HepG2 (cell line): ENCODE results near the gene ARL6IP4. TPM values are rescaled to one million over a fixed set of nuclear protein-coding genes. Genes with fewer than 3 reads are reported as not detected.
A peak's percentile ranks its signal among the peaks of the same experiment; 100 is the strongest.

Experiments
- ATAC-seq: fragments of 200-7000 bp; cut with Tn5 transposase; 3 replicates; pipeline ENCODE4 v1.9.1; 2020; ENCODE audit warnings: mild to moderate bottlenecking, moderate library complexity
- BruUV-seq: library from RNA; stranded (reverse); fragments of 400-500 nt; replicated peaks from 2 replicates; lab custom pipeline; 2021; lab: Mats Ljungman, UMichigan
- CTCF ChIA-PET: fragments of 300-600 bp; formaldehyde crosslinking; extraction: SDS; loops from one replicate; lab custom pipeline; 2021; ENCODE audit warnings: low total read pairs, inconsistent platforms, low intra/inter-chr PET ratio; lab: Yijun Ruan, JAX
- POLR2A ChIA-PET: fragments of 350-600 bp; sonication (Branson Sonifier 250); formaldehyde crosslinking; loops from one replicate; lab custom pipeline; 2020; ENCODE audit warnings: antibody characterized with exemption, inconsistent platforms; lab: Yijun Ruan, JAX
- DNase-seq: peaks from one replicate; pipeline ENCODE4 v3.0.0-alpha.2; 2015; ENCODE audit warnings: low spot score
- FAIRE-seq: peaks from 3 replicates; lab custom pipeline; 2011; peaks lifted over from hg19 to GRCh38; lab: Jason Lieb, UNC
- H2AFZ ChIP-seq: one replicate; pipeline ENCODE4 v1.6.1; 2011; ENCODE audit warnings: low read length, inconsistent platforms
- H3K27ac ChIP-seq: fragments of 300-600 bp; 3 replicates; pipeline ENCODE4 v1.8.0; 2011; ENCODE audit warnings: mixed run types, mild to moderate bottlenecking, mixed read lengths, low read length, inconsistent platforms; ENCODE audit not compliant: insufficient read depth; ENCODE audit errors: extremely low read length
- H3K27me3 ChIP-seq, 2 experiments: fragments of 200-600 bp in 1 of 2; 2 replicates in 1 of 2; 3 replicates in 1 of 2; pipeline versions ENCODE4 v1.6.0 to v1.8.0; 2011; ENCODE audit warnings: low read length in 2 of 2, mild to moderate bottlenecking in 2 of 2, moderate library complexity in 2 of 2, inconsistent platforms in 1 of 2; ENCODE audit not compliant: insufficient read depth in 2 of 2, control insufficient read depth in 1 of 2
- H3K36me3 ChIP-seq, 2 experiments: fragments of 200-600 bp in 1 of 2; replicated peaks in 1 of 2; 2 replicates in 1 of 2; 3 replicates in 1 of 2; pipeline versions ENCODE4 v1.5.1 to v1.8.0; 2011; ENCODE audit warnings: low read length in 2 of 2, inconsistent platforms in 1 of 2; ENCODE audit not compliant: insufficient read depth in 2 of 2, control insufficient read depth in 1 of 2
- H3K4me1 ChIP-seq: 2 replicates; pipeline ENCODE4 v1.5.1; 2012; ENCODE audit warnings: low read length, inconsistent platforms; ENCODE audit not compliant: insufficient read depth
- H3K4me2 ChIP-seq: 2 replicates; pipeline ENCODE4 v1.6.0; 2011; ENCODE audit warnings: low read depth, low read length, inconsistent platforms
- H3K4me3 ChIP-seq, 3 experiments: fragments of 200-600 bp in 1 of 3; sonication (generic), shearing (Covaris generic) in 1 of 3; replicated peaks in 1 of 3; 2 replicates each; pipeline ENCODE4 v1.5.1; 2011 to 2016; ENCODE audit warnings: low read length in 3 of 3, inconsistent platforms in 2 of 3, low read depth in 2 of 3, mild to moderate bottlenecking in 2 of 3, control low read depth in 1 of 3, mixed read lengths in 1 of 3; ENCODE audit not compliant: insufficient read depth in 1 of 3
- H3K79me2 ChIP-seq: one replicate; pipeline ENCODE4 v1.6.1; 2011; ENCODE audit warnings: low read length, inconsistent platforms; ENCODE audit not compliant: insufficient read depth
- H3K9ac ChIP-seq: 2 replicates; pipeline ENCODE4 v1.6.0; 2011; ENCODE audit warnings: mild to moderate bottlenecking, low read depth, low read length, inconsistent platforms; ENCODE audit not compliant: insufficient read depth
- H3K9me3 ChIP-seq: 2 replicates; pipeline ENCODE4 v1.5.1; 2012; ENCODE audit warnings: mild to moderate bottlenecking, low read length
- H4K20me1 ChIP-seq: 2 replicates; pipeline ENCODE4 v1.6.0; 2011; ENCODE audit warnings: inconsistent platforms, mild to moderate bottlenecking, low read length, moderate library complexity; ENCODE audit not compliant: insufficient read depth
- WGBS: methylation state at CpG from one replicate; pipeline ENCODE4 v1.1.6; 2017; ENCODE audit warnings: low lambda C conversion rate; 5-methylcytosine and 5-hydroxymethylcytosine counted together
- in situ Hi-C: cut with HindIII; loops from 2 replicates; pipeline ENCODE4 v1.10.0; 2017; ENCODE audit warnings: low pct_unique_long_range_greater_than_20kb; ENCODE audit not compliant: extremely low pct_ligation_motif_present
- intact Hi-C: fragments of 100-400 bp; cut with micrococcal nuclease; formaldehyde crosslinking; loops from one replicate; pipeline ENCODE4 v1.10.0; 2022; ENCODE audit not compliant: unreplicated experiment
- polyA plus RNA-seq, 8 experiments: library from polyadenylated mRNA; depleted of rRNA in 3 of 8; stranded (reverse) in 7 of 8; unstranded in 1 of 8; fragments of >200 nt; fragmentation: Illumina TruSeq in 4 of 8; extraction: Trizol in 4 of 8; gene quantifications; 2 replicates each; pipeline versions ENCODE4 v1.2.1 to v1.2.3, GENCODE V29; 2011 to 2016; ENCODE audit warnings: low read depth in 4 of 8, missing spikeins in 1 of 8, mixed read lengths in 1 of 8; ENCODE audit not compliant: insufficient read depth in 1 of 8
- total RNA-seq, 5 experiments: library from RNA; depleted of rRNA; stranded (reverse); fragments of >200 nt; fragmentation: Illumina TruSeq; extraction: Trizol; gene quantifications; 2 replicates each; pipeline ENCODE4 v1.2.3, GENCODE V29; 2016; ENCODE audit warnings: low read depth in 1 of 5
- TF ChIP-seq, protein P1 (sequence below): sonication (generic); formaldehyde crosslinking; IDR thresholded peaks from 2 replicates; pipeline ENCODE4 v1.4.0; 2020; ENCODE audit warnings: mild to moderate bottlenecking, missing genetic modification reagents
- TF ChIP-seq, protein P2 (sequence below), 2 experiments: sonication (generic) in 1 of 2; formaldehyde crosslinking in 1 of 2; IDR thresholded peaks; 2 replicates each; pipeline versions ENCODE4 v1.4.0 to v1.6.1; 2018 to 2020; ENCODE audit warnings: missing genetic modification reagents in 2 of 2, borderline replicate concordance in 1 of 2, low read depth in 1 of 2, mild to moderate bottlenecking in 1 of 2, missing biosample characterization in 1 of 2

The ARL6IP4 gene
- total and polyA plus RNA-seq, 2 of the 13 experiments (the other 11 are each of a cell fraction or from before 2014, with no cell fraction given) = 155 to 220 TPM

GRCh38 chr12:122965321-122965751, 15.1 kb upstream of the ARL6IP4 start:
- DNase-seq = no peak
- intact Hi-C loops = loop anchor here (5.0 kb wide), 1 partner anchor 267 kb away; the partner anchor contains the start of genes MPHOSPH9 and MTRFR
- ATAC-seq = peak; percentile 49
- Histone ChIP-seq H3K4me1 (peaks cover 47% of the 10 kb centered on the region), H4K20me1 (no peaks in the 10 kb centered on the region), H3K4me2 (peak overlapping the region; percentile 98)
- POLR2A ChIA-PET = interaction anchor here (1.1 to 3.7 kb wide), 5 partner anchors 10 to 268 kb away, joined by 3 to 43 read pairs (median 5); partner anchors contain the start of genes MPHOSPH9, MTRFR and OGFOD2
- TF ChIP-seq, protein P1, sequence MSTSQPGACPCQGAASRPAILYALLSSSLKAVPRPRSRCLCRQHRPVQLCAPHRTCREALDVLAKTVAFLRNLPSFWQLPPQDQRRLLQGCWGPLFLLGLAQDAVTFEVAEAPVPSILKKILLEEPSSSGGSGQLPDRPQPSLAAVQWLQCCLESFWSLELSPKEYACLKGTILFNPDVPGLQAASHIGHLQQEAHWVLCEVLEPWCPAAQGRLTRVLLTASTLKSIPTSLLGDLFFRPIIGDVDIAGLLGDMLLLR (CRISPR knock-in tag) = 0 out of 2 replicates have a peak, but pooled peaks have one; percentile 30
- TF ChIP-seq, protein P2, sequence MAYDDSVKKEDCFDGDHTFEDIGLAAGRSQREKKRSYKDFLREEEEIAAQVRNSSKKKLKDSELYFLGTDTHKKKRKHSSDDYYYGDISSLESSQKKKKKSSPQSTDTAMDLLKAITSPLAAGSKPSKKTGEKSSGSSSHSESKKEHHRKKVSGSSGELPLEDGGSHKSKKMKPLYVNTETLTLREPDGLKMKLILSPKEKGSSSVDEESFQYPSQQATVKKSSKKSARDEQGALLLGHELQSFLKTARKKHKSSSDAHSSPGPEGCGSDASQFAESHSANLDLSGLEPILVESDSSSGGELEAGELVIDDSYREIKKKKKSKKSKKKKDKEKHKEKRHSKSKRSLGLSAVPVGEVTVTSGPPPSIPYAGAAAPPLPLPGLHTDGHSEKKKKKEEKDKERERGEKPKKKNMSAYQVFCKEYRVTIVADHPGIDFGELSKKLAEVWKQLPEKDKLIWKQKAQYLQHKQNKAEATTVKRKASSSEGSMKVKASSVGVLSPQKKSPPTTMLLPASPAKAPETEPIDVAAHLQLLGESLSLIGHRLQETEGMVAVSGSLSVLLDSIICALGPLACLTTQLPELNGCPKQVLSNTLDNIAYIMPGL (CRISPR knock-in tag; IDR thresholded peaks at IDR 0.05; ENCODE audit: borderline replicate concordance in 1 of 2, low read depth in 1 of 2) = no peak
- TF ChIP-seq, all 625 proteins: peak for 1
- 16% methylated on average over 7 of the region's 12 CpGs for WGBS
- Histone ChIP-seq H3K9ac (peak overlapping the region; percentile 54), H2AFZ (no peak overlapping the region), H3K9me3 (no peaks in the 10 kb centered on the region), H3K79me2 (no peaks in the 10 kb centered on the region), H3K4me3 (peak overlapping the region; percentile 74 to 82 (median 82)), H3K36me3 (no peaks in the 10 kb centered on the region), H3K27ac (no peak overlapping the region), H3K27me3 (no peaks in the 10 kb centered on the region)
- no TSS peak for BruUV-seq
- in situ Hi-C loops = no loop called here
- CTCF ChIA-PET = no interaction called here
- no peak for FAIRE-seq
